LoVo (cell line): ENCODE data around the gene RPRML.
"Not testable (repeated sequence)": the region's sequence is repeated elsewhere in the genome, so short reads cannot be mapped to it uniquely, and the experiment has no call there.

ENCODE experiments used
- DNase-seq: peaks from one replicate; pipeline ENCODE4 v3.0.0-alpha.2; 2016; ENCODE audit warnings: low spot score

The RPRML gene

DNA sequence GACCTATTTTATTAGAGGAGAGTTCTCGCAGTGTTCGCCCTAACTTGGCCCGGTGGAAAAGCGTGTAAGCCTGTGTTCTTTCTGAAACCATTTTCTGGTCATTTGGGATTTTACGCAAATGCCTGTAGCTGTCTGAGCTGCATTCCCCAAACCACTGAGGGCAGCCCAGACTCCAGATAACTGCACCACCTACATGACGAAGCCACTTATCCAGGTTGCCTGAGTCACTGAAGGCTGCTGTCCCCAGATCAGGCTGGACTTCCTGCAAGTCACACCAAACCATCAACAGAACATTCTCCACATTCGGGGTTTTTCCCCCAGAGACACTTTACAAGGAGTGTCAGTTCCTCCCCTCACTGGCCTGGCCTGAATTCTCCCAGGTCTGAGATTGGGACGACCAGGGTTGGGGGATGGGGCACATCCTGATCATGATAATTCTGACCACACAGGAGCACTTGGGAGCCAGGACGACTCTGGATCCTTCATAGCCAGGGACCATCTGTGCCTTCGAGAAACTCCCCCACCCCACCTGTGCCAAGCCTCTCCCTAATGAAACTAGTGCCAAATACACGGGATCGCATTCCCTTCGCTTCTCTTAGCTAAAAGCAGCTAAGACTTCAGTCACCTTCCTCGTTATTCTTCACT, 2.3 kb downstream of the RPRML start:
- no peak for DNase-seq

DNA sequence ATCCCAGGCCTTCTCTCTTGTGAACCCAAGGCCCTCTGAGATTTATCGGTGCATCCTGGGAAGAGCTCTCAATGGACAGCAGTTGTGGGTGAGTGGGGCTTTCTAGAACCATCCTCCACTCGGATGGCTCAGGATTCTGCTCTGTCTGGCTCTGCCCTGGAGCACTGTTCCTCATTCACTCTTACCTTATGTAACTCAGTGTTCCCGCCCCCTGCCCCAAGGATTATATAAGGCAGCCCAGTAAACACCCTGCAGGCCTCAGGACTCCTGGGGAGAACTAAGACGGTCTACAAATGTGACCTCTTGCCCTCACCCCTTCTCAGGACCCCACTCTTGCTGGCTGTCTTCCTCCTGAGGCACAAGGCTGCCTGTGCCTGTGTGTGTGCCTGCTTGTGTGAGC, 3.8 kb downstream of the RPRML start:
- DNase-seq = no peak

DNA sequence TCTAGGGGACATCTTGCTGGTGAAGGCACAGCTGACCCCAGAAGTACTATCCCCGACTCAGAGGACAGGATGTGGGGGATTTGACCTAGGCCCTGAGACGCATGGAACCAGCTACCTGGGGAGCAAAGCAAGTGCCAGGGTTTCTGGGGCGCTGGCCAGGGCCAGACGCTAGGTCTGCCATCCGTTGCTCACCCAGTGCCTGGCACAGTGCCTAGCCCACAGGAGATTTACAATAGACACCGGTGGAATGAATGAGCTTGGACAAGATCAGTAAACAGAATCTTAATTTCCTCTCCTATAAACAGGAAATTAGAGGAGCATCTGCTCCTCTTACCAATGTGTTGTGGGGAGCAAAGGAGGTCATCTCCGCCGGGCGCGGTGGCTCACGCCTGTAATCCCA, 5.0 kb downstream of the RPRML start:
- DNase-seq = no peak

- DNase-seq = no peak
Observed at GRCh38 chr17:46972346-46972745, 6.7 kb downstream of the RPRML start.

DNA sequence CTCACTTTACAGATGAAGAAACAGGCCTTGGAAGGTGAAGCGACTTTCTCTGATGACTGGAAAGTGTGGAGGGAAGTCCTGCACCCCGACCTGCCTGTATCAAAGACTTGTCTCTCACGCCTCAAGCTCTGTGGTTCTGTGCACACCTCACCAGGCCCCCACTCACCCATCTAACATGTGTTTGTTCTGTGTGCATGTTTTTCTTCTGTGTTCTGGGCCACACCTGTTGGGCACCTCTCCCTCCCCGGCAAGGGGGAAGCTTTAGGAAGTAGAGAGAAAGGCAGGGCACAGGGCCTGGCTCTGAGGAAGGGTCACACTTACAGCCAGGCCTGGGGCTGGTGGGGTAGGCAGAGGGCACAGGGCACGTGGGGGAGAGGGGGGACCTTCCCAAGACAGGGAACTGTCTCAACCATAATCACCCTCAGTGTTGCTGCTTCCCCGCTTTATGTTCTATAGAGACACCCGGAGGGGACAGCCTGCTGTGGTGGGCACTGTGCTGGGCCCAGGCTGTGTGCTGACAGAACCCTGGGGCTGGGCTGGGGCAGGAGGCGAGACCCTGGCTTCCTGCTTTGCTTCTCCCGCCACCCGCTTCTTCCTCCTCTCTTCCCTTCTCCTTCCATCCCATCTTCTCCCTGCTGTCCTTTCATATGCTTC, 7.3 kb downstream of the RPRML start:
- DNase-seq = no peak

DNA sequence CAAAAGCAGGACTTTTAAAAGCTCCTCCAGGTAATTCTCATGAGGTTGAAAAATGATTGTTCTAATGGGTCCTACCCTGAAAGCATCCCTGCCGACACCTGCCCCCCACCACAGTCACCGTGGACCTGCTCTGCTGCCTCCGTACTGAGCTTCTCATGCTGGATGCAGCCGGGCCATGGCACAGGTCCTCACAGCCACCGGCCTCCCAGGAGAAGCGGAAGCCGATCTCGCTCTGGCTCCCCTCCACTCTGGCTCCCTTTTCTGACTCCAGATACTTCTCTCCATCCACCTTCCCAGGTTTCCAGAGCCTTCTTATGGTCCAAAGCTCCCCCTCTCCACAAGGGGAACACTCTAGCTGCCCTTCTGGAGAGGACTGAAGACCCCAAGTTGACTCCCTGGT, 10.2 kb downstream of the RPRML start:
- DNase-seq = no peak

DNA sequence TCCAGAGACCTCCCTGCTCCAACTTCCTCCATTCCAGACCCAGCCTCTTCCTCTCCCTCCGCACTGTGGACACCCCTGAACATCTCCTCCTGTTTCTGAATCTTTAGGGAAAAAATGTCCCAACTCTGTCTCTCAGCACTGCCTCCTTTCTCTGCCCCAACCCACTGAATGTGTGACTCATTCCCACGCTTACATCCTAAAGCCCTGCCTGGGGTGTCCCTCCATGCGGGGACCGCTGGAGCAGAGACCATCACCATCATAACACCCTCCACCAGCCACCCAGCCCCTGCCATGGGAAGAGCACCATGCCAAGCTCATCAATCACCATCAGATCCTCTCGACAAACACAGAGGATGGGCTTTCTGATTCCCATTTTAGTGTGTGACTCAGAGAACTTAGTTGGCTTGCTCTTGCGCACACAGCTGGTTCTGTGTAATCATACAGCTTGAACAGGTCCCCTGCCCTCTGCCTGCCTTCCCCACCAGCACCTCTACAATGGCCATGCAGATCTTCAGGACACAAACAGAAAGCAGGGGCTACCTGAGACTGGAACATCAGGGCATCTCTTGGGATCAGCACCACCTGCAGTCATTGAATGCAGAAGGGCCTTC, 10.7 kb downstream of the RPRML start:
- no peak for DNase-seq

GRCh38 chr17:46964315-46965265, 14.5 kb downstream of the RPRML start:
- no peak for DNase-seq

GRCh38 chr17:46963571-46963970, 15.5 kb downstream of the RPRML start:
- no peak for DNase-seq

- DNase-seq = no peak
Observed at GRCh38 chr17:46962374-46962790, 16.7 kb downstream of the RPRML start.

DNA sequence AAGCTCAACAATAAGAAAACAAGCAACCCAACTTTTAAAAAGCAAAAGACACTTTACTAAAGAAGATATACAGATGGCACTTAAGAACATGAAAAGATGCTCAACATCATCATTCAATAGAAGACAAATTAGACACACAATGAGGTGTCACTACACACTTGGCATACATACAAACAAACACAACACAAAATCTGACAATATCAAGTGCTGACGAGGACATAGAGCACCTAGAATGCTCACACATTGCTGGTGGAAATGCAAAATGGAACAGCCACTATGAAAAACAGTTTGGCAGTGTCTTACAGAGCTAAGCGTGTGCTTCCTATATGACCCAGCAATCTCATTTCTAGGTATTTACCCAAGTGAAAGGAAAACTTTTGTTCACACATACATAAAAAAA, 18.9 kb downstream of the RPRML start:
- no peak for DNase-seq

DNA sequence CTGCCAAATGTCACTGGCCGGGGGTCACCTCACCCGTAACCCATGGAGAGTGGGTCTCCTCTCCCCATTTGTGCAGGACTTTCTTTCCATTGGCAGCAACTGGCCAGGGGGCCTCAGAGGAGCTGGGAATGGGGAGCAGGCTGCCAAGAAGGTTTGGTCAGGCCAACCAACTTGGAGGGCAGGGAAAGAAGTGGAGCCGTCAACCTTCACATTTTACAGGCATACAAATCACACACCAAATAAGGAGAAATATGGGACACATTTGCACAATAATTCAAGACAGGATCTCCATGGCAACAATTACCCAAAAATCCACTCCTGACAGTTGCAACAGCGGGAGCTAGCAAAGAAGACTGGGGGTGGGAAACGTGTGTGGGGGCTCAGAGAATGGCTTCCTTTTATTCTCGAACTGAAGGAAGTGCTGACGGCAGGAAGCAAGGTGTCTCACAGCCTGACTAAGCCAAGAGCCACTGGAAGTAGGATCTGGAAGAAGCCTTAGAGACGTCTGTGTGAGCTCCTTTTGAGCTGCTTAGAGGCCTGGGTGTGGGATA, 20.9 kb downstream of the RPRML start:
- DNase-seq = no peak

DNA sequence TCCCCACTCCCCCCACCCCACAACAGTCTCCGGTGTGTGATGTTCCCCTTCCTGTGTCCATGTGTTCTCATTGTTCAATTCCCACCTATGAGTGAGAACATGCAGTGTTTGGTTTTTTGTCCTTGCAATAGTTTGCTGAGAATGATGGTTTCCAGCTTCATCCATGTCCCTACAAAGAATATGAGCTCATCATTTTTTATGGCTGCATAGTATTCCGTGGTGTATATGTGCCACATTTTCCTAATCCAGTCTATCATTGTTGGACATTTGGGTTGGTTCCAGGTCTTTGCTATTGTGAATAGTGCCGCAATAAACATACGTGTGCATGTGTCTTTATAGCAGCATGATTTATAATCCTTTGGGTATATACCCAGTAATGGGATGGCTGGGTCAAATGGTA, 25.9 kb downstream of the RPRML start:
- DNase-seq = not testable (repeated sequence)

DNA sequence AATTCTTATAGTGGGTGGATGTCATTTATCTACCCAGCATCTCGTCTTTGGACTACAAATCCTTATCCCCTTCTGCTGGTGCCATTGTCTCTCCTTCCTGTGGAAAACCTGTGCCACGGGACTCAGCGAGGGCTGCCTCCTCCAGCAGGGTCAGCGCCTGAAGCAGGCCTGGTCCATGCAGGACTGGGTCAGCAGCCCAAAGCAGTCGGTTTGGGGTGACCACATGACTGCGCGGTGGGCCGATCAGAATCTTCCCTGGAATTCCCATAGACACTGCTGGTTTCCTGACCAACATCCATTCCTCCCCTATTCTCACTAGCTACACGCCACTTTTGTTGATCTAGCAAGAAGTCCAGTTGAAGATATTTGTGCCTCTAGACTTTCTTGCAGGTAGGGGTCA, 26.9 kb downstream of the RPRML start:
- no peak for DNase-seq

- DNase-seq = no peak
Observed at GRCh38 chr17:46951706-46952105, 27.3 kb downstream of the RPRML start.

DNA sequence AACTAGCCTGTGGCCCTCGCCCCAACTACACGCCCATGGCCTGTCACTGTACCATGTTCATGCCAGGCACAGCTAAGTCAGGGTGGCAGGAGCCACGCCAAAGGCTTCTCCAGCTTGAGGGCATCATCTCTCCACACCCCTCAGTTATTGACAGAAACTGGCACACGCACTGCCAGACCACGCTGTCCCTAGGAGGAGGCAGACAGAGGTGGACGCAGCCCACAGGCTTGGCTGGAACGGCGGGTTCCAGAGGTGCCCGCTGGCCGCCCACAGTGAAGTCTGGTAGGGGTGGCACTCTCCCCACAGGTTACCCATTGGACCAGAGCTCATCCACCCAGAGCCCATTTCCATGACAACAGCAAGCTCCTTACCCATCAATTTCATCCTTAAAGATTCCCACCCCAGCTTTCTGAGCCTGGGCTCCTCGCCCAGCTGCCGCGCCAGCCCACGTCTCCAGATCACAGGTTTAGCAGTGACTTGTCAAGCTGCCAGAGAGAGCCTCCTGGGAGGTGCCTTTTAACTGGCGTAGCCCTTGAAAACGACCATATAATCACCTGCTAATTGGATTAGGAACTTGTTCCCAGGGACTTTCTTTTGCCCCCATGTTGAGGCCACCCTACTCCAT, 27.9 kb downstream of the RPRML start:
- DNase-seq = no peak

DNA sequence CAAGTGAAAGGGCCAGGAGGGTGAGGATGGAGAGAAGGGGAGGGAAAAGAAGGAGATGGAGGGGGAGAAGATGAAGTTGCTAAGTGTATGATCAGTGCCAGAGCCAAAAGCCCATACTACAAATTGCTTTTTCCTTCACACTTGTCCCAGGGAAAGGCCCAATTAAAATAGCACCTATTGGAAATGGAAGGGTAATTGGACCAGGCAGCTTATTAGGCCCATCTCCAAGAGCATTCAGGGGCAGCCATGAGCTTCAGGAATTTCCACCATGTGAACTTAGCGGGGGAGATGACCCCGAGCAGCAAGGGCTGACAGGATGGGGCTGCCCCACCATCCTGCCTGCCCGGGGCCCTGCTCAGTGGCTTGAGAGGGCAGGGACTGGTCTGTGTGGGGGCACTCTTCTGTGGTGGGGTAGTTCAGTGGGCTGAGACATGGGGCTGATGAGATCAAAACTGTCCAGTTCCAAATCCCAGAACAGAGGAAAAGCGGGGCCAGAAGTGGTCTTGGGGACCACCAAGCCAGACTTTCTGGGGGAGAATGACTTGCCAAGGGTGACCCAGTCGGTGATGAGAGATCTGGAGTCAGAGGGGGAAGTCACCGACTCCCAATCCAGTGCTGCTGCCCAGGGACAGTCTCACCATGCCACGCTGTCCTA, 28.6 kb downstream of the RPRML start:
- no peak for DNase-seq

GRCh38 chr17:46949291-46950174, 29.5 kb downstream of the RPRML start:
- DNase-seq = no peak

- DNase-seq = no peak
Observed at GRCh38 chr17:46948544-46948943, 30.5 kb downstream of the RPRML start.

DNA sequence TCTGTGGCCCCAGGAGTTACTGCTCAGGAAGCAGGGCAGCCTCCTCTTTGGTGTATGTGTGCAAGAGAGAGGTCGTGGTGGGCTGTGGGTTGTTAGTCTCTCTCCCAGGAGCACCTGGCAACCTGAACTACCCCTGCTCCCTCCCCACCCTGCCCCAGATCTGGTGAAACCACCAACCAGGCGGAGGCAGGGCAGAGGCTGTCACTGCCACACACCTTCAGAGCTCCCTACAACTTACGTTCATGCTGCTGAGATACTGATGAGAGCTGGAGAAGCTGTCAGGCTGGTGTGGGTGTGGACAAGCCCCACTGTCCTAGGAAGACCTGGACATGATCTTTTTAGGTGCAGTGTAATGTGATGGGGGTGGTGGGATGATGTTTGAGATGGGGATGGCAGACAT, 31.8 kb downstream of the RPRML start:
- DNase-seq = no peak
